SU-DHL-6 (cell line): ENCODE data around the gene PPP3CA.

Experiments used
- H2AFZ ChIP-seq: fragments of 200-600 bp; sonication (generic); 2 replicates; pipeline ENCODE4 v1.6.1; 2014; ENCODE audit warnings: low read depth, mild to moderate bottlenecking, moderate library complexity, mixed read lengths, antibody characterized with exemption, low read length; ENCODE audit not compliant: severe bottlenecking
- H3F3A ChIP-seq: fragments of 200-600 bp; shearing (Covaris generic); 2 replicates; pipeline ENCODE4 v1.6.0; 2016; ENCODE audit warnings: antibody characterized with exemption, mild to moderate bottlenecking; ENCODE audit not compliant: insufficient read depth
- H3K27ac ChIP-seq: fragments of 200-600 bp; sonication (generic); 2 replicates; pipeline ENCODE4 v1.5.1; 2016; ENCODE audit warnings: low read depth, mild to moderate bottlenecking, low read length, moderate library complexity, mixed read lengths
- H3K27me3 ChIP-seq: fragments of 200-600 bp; sonication (generic), shearing (Covaris generic); 2 replicates; pipeline ENCODE4 v1.6.0; 2014; ENCODE audit warnings: mild to moderate bottlenecking, low read length
- H3K36me3 ChIP-seq: fragments of 200-600 bp; sonication (generic); 2 replicates; pipeline ENCODE4 v1.6.1; 2014; ENCODE audit warnings: mild to moderate bottlenecking, low read length, mixed read lengths
- H3K4me2 ChIP-seq: fragments of 300-600, 200-600 bp; shearing (Covaris generic), sonication (generic); 2 replicates; pipeline ENCODE4 v1.6.0; 2014; ENCODE audit warnings: low read length, low read depth, mild to moderate bottlenecking; ENCODE audit not compliant: poor library complexity, severe bottlenecking
- H3K4me3 ChIP-seq: fragments of 200-600 bp; sonication (generic); 2 replicates; pipeline ENCODE4 v1.5.1; 2014; ENCODE audit warnings: antibody characterized with exemption, low read length, mild to moderate bottlenecking, mixed read lengths; ENCODE audit not compliant: insufficient read depth, poor library complexity, severe bottlenecking
- H3K79me2 ChIP-seq: fragments of 200-600 bp; sonication (generic); 2 replicates; pipeline ENCODE4 v1.6.1; 2014; ENCODE audit warnings: mild to moderate bottlenecking, low read length, moderate library complexity; ENCODE audit not compliant: insufficient read depth
- H3K9ac ChIP-seq: fragments of 200-600 bp; sonication (generic); 2 replicates; pipeline ENCODE4 v1.7.0; 2014; ENCODE audit warnings: mild to moderate bottlenecking, low read length
- H3K9me2 ChIP-seq: fragments of 200-600 bp; sonication (generic); replicated peaks from 2 replicates; pipeline ENCODE4 v1.6.1; 2014; ENCODE audit warnings: low read length; ENCODE audit not compliant: insufficient read depth
- H3K9me3 ChIP-seq: fragments of 200-600 bp; sonication (generic); 2 replicates; pipeline ENCODE4 v1.6.1; 2014; ENCODE audit warnings: low read length, mixed read lengths; ENCODE audit not compliant: insufficient read depth
- H4K20me1 ChIP-seq: fragments of 200-600 bp; sonication (generic); 2 replicates; pipeline ENCODE4 v1.6.1; 2014; ENCODE audit warnings: low read depth, mild to moderate bottlenecking, antibody characterized with exemption, low read length, moderate library complexity, mixed read lengths
- EZH2phosphoT487 ChIP-seq: fragments of 200-600 bp; sonication (generic), shearing (Covaris generic); conservative IDR thresholded peaks from 2 replicates; pipeline ENCODE4 v1.6.1; 2018; ENCODE audit warnings: mild to moderate bottlenecking, antibody characterized with exemption, low read length, moderate library complexity, mixed read lengths
- TF ChIP-seq, protein P1 (sequence below): fragments of 200-600 bp; sonication (generic); IDR thresholded peaks from one replicate; pipeline ENCODE4 v1.5.1; 2017; ENCODE audit warnings: antibody characterized with exemption, mild to moderate bottlenecking, low read length, moderate library complexity; ENCODE audit not compliant: insufficient read depth, poor library complexity, severe bottlenecking

Gene PPP3CA

GRCh38 chr4:101290654-101291053 is 56.7 kb downstream of the PPP3CA start:
- Histone ChIP-seq H3K4me3 (no peak overlapping the region), H4K20me1 (no peaks in the 10 kb centered on the region), H3F3A (no peaks in the 10 kb centered on the region), H3K9me2 (no peaks in the 10 kb centered on the region), H3K4me2 (no peak overlapping the region), H3K27me3 (no peaks in the 10 kb centered on the region), H3K9me3 (no peaks in the 10 kb centered on the region), H2AFZ (no peak overlapping the region), H3K9ac (no peak overlapping the region), H3K36me3 (no peaks in the 10 kb centered on the region), H3K27ac (no peak overlapping the region), H3K79me2 (no peaks in the 10 kb centered on the region)
- TF ChIP-seq EZH2phosphoT487 = no peak
- TF ChIP-seq, protein P1, sequence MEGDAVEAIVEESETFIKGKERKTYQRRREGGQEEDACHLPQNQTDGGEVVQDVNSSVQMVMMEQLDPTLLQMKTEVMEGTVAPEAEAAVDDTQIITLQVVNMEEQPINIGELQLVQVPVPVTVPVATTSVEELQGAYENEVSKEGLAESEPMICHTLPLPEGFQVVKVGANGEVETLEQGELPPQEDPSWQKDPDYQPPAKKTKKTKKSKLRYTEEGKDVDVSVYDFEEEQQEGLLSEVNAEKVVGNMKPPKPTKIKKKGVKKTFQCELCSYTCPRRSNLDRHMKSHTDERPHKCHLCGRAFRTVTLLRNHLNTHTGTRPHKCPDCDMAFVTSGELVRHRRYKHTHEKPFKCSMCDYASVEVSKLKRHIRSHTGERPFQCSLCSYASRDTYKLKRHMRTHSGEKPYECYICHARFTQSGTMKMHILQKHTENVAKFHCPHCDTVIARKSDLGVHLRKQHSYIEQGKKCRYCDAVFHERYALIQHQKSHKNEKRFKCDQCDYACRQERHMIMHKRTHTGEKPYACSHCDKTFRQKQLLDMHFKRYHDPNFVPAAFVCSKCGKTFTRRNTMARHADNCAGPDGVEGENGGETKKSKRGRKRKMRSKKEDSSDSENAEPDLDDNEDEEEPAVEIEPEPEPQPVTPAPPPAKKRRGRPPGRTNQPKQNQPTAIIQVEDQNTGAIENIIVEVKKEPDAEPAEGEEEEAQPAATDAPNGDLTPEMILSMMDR = no peak

GRCh38 chr4:101289306-101289705 is 58.0 kb downstream of the PPP3CA start:
- no peak overlapping the region for H3K4me3 ChIP-seq
- no peak overlapping the region for H2AFZ ChIP-seq
- H3K9me3 ChIP-seq = no peaks in the 10 kb centered on the region
- no peak overlapping the region for H3K9ac ChIP-seq
- no peaks in the 10 kb centered on the region for H3F3A ChIP-seq
- no peaks in the 10 kb centered on the region for H4K20me1 ChIP-seq
- H3K79me2 ChIP-seq = no peaks in the 10 kb centered on the region
- no peaks in the 10 kb centered on the region for H3K27me3 ChIP-seq
- no peaks in the 10 kb centered on the region for H3K9me2 ChIP-seq
- no peak overlapping the region for H3K4me2 ChIP-seq
- H3K27ac ChIP-seq = no peak overlapping the region
- TF ChIP-seq EZH2phosphoT487 = no peak
- TF ChIP-seq, protein P1 = no peak
- no peaks in the 10 kb centered on the region for H3K36me3 ChIP-seq

GRCh38 chr4:101288365-101289145 is 58.8 kb downstream of the PPP3CA start:
- H3K36me3 ChIP-seq = no peaks in the 10 kb centered on the region
- H3F3A ChIP-seq = no peaks in the 10 kb centered on the region
- H3K27ac ChIP-seq = no peak overlapping the region
- H4K20me1 ChIP-seq = no peaks in the 10 kb centered on the region
- H3K9me3 ChIP-seq = no peaks in the 10 kb centered on the region
- H3K27me3 ChIP-seq = no peaks in the 10 kb centered on the region
- no peaks in the 10 kb centered on the region for H3K9me2 ChIP-seq
- no peak overlapping the region for H2AFZ ChIP-seq
- H3K4me3 ChIP-seq = no peak overlapping the region
- no peak overlapping the region for H3K4me2 ChIP-seq
- no peak for TF ChIP-seq EZH2phosphoT487
- TF ChIP-seq, protein P1 = no peak
- H3K79me2 ChIP-seq = no peaks in the 10 kb centered on the region
- no peak overlapping the region for H3K9ac ChIP-seq
